ENCODE data around the gene AKNA.
A peak's percentile ranks its signal among the peaks of the same experiment; 100 is the strongest.

AKNA gene

DNA sequence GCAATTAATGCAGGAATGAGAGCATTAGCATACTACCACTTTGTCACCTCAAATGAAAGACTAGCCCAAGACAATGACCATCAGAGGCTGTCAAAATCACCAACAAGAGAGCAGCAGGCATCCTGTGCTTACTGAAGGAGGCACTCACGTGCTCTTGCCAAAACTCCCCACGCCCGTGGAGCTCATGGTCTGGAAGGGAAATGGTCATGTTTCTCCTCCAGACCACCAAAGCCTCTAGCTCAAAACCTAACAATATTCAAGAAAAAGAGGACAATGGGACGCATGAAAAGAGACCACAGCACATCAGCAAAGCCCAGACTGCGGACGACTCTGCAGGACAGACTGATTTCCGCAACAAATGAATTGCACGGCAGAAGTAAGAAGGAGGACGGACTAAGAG lies 12.8 kb downstream of the AKNA start:
- no peak for DNase-seq
- no peak for ATAC-seq

DNA sequence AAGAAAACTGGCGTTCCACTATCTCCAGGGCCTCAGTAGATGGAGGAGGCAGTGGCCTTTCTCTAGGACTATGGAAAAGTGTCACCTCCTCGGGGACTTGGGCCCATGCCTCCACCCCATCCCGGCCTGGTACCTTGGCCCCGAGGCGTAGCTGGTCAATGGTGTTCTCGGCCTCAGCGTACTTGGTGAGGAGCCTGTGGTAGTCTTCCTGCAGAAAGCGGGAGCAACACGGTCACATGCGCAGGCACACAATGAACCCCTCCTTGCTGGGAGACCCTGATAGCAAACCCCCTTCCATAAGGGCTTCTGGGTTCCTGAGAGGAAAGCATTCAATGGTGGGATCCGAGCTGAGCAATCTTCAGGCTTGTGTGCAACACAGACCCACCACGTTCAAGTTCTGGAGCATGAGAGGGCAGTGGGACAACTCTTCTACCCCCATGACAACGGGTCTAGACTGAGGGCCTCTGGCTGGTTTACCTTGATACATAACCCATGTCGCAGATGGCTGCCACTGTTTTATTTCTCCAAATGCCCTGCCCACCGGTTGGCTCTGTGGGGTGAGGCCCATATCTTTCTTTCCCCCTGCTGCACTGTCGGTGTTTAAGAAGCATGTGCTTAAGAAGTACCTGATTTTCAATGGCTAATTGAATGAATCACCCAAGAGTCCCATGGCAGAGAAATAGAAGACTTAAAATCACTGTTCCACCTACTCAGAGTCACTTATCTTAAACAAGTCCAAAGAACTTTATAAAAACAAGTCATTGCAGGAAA lies 13.6 kb downstream of the AKNA start:
- ATAC-seq (no peak), DNase-seq (no peak)

DNA sequence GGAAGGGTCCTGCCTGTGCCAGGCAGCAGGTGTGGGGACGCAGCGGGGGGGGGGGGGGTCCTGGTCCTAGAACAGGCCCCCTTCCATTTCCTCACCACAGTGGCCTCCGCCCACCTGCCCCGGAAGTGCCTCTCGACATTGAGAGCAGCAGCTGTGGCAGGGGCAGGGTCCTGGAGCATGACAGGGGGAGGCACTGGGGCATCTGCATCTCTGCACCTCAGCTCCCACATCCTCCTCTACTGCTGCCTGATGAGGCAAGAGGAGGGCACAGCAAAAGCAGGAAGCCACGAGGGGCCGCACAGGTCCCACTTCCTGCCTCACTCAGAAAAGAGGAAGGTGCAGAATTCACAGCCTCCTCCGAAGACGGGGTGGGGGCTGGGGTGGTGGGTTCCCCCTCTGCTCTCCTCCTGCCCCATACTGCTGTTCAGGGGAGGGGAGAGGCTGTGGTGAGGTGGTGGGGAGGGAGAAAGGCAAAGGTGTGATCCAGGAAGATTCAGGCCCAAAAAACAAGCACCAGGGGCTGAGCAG lies 14.8 kb downstream of the AKNA start:
- ATAC-seq (peak; percentile 91), DNase-seq (peak; percentile 86)

DNA sequence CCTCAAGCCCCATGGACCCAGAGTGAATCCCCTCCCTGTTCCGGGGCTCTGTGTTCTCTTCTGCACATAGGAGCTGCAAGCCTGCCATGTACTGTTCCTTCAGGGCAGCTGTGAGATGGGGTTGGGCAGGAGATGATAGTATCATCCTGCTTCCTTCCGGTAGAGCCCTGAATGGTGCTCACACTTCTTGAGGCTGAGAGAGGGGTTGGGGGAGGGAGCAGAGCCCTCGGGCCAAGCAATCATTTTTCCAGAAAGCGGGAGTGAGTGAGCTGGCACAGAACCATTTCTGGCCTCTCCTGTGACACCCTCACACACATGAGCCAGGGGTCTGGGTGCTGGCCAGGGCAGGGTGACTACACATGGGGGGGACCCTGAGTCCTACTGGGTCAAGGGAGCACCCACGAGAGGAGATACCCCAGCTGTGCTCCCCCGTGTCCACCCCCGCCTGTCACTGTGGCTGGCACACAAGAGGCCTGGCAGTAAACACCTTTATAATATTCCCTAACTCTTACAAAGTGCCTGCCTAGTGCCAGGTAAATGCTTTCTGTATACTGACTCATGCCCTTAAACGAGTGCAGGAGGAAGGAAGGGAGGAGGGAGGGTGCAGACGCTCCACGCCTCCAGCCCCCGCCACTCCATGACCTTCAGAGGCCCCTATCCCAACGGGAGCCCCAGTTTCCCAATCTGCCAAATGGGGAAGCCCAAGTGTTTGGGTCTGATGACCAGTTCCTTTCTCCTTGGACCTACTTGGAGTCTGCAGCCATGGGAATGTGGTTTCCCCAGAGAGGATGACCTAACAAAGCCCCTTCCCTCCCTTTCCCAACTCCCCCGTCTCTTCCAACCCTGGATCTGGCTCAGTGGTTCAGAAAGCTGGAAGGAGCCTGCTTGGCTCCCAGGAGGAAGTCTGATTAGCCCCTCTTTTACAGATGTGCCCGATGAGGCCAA lies 15.5 kb downstream of the AKNA start:
- DNase-seq = peak; percentile 57
- ATAC-seq = peak; percentile 49

DNA sequence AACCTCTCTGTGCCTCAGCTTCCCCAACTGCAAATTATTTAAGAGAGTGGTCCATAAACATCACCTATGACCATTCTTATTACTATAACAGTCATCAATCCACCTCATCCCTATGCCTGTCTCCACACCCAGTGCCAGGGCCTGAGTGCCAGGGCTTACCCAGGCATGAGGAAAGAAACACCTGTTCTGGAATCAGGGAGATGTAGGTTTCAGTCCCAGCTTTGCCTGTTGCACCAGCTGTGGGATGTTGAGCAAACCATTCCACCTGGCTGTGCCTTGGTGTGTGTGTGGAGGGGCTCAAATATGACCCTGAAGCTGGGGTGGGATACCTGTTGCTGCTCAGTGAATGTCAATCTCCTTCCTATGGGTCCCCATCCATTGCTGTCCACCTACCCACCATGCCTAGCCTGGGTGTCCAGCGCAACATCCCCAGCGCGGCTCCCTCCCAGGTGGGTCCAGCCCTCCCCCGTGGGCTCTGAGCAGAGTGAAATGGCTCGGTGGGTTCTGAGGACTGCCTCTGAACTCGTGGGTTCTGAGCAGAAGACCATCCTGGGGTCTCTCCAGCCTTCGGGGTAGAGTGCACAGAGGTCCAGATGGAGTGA lies 16.3 kb downstream of the AKNA start:
- DNase-seq (no peak), ATAC-seq (no peak)

DNA sequence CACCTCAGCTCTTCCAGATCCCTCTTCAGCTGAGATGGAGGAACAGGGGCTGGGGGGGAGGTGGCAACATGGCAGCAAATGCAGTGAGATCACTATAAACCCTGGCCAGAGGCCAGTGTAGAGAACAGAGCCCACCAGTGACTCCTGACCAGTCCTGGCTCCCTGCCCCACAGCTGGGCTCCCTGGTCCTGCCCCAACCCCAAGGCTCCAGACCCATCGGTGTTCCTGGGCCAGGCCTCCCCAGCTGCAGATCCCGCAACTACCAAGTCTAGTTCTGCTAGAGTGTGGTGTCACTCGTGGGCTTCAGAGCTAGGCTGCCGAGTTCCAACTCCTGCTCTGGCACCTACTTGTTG lies 16.8 kb downstream of the AKNA start:
- DNase-seq (no peak), ATAC-seq (no peak)

DNA sequence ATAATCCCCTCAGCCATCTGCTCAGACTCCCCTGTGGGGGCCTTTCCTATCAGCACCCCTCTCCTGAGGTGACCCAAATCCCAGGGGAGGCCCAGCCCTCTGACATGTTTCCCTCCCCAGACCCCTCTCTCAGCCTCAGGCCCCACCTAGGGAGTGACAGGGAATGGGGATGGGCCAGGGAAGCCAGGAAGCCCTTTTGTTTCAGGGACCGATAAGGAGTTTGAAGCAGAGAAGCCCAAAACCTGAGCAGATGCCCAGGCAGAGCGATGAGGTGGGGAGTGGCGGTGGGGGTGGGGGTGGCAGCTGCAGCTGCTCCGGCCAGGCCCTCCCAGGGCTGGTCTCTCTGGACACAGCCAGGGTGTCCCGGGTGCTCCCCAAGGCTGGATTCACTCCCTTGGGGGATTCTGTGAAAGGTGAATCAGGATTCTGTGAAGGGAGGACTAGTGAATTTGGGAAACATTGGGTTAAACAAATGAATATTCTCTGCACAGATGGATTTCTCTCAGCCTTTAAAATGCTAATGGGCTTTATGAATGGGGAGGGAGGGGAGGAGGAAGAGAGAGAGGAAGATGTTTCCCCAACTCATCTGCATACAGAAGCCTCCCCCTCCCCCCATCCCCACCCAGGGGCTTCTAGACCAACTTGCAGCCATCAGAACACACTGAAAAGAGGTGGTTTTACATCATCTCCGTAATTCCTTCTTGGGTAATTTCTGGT lies 17.4 kb downstream of the AKNA start:
- ATAC-seq = no peak
- DNase-seq = no peak

DNA sequence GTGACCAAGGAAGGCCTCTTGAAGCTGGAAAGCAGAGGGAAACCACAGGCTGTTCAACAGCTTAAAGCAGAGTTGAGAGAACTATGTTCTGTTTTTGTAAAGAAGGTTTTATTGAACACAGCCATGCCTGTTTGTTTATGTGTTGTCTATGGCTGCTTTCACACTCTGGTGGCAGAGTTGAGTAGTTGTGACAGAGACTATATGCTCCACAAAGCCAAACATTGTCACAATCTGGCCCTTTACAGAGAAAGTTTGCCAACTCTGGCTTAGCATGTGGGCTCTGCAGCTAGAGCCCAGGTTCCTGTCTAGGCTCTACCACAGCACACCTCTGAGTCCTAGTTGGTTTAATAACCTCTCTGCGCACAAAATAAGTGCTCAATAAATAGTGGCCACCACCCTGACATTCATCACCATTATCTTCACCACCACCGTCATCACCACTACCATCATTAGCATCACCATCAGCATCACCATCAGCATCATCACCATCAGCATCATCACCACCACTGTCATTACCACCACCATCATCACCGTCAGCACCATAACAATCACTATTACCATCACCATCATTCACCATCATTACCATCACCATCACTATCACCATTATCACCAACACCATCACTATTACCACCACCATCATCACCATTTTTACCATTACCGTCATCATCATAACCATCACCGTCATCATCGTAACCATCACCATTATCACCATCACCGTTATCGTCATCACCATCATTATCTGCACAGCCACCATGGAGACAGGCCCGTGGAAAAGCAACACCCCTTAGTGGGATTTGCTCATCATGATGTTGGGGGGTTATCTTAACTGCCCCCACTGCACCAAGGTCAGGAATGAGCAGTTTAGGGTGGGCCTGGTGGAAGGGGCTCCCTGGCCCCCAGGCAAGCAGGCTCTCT lies 18.3 kb downstream of the AKNA start:
- ATAC-seq (no peak), DNase-seq (no peak)

DNA sequence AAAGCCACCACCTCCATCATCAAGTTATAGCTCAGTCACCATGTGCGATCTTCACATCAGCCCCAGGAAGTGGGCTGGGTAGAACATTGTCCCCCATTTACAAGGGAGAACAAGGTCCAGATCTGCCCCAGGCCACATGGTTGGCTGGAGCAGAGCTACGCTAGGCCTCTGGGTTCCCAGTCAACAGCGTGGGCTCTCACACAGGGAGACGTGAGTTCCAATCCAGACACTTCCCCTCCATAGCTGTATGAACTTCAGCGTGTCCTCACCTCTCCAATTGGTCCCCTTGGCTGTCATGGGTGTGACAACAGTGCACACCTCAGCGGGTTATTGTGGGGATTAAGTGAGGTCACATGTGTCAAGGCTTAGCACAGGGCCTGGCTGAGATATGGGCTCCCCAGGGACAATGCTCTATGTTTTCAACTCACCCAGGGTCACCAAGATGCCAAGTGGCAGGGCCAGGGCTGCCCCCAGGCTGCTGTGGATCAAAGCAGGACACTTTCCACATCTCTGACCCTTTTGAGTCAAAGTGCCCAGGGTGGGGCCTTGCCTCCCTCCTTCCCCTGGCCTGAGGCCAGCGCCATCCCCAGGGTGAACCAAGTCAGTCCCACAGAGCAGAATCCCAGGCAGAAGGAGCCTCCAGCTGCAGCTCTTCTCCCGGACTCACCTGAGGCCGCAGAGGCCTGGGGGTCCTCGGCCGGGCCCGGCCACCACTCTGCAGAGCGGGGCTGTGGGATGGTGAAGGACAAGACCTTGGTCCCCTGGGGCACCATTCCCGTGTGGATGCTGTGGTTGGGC lies 19.8 kb downstream of the AKNA start:
- DNase-seq (no peak), ATAC-seq (no peak)

DNA sequence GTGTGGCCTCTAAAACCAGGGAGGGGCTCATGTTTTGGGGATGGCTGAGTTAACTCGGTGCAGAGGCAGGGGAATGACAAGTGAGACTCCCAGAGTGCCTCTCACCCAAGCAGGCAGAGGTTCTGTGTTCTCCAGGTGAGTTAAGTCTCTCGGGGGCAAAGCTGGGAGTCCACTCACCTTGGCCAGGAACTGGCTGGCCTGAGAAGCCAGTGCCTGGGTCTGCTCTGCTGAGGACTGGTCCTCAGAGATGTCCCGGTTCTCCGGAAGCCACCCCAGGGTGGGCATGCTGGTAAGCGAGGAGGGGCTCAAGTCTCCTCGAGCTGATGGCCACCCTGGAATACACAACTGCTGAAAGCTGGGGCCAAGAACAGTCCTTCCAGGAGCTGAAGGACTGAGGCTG lies 20.4 kb downstream of the AKNA start:
- ATAC-seq (no peak), DNase-seq (no peak)

DNA sequence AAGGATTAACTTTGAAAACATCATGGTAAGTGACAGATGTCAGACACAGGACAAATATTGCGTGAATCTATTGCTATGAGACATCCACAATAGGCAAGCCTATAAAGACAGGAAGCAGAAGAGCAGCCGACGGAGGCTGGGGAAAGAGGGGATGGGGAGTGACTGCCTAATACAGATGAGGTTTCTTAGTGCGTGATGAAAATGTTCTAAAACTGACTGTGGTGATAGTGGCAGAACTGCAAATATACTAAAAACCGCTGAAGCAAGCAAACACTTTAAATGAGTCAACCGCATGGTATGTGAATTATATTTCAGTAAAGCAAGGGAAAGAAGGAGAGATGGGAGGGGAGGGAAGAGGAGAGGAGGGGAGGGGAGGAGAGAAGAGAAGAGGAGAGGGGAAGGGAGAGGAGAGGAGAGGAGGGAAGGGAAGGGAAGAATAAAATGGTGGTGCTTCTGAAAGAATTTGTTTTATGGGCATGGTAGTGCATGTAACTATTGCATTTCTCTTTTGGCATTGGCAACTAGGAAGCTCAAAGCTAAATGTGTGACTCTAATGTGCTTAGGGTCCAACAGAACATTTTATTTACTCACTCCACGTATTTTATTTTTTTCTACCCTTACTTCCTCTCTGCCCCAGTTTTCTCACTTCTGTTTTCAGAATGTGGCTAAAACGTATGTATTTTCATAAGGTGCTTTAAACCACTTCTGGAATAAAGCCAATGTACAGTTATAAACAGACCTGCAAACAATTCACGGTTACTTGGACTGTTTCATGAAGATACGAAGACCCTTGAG lies 21.3 kb downstream of the AKNA start:
- DNase-seq (no peak), ATAC-seq (peak; percentile 62)

DNA sequence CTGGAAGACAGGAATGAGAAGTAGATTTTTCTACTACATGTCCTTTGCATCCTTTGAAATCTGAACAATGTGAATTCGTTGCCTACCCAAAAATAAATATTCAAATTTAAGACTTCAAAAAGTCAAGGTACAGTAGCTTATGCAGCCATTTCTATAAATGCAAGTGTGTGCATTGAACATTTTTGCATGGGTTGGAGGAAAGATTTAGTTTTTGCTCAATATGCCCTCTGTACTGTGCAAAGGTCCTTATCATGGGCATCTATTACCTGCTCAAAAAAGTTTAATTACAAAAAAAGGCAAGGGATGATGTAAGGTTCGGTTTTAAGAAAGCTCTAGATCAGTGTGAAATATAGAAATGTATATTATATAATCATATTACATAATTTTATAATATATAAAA lies 22.6 kb downstream of the AKNA start:
- DNase-seq (no peak), ATAC-seq (no peak)

DNA sequence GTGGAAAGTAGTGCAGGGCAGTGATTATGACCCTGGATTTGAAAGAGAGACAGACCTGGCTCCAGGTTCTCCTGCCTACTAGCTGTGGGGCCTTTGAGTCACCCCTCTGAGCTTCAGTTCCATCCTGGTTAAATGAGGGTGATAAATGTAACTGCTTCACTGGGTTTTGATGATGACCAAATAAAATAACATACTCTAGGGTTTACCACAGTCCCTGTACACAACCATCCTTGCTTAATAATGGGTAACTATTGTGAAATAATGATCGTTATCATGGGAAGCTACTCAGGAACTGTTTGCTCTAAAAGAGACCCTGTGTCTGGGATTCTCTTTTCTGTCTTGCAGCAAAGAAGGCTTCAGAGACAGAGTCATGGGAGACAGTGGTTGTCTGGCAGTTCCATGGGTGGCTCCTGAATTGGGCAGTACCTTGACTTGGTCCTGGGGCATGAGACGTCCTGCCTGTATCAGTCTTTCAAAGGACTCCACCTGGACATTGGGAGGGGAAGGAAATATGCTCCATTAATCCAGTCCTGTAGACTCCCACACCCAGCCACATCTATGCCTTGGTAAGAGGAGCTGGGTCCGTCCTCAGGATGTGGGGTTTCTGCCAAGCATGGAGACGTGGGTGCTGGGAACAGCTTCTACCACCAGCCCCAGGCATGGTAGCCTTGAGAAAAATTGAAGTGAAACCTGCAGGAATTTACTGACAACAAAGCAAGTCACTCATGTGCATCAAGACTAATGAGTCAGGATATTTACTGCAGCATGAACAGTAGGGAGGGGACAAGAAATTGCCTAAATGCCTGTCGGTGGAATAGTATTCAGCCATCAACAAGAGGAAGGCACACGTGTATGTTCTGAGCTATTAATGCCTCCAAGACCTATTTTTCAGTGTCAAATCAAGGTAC lies 23.4 kb downstream of the AKNA start:
- ATAC-seq = peak; percentile 45

DNA sequence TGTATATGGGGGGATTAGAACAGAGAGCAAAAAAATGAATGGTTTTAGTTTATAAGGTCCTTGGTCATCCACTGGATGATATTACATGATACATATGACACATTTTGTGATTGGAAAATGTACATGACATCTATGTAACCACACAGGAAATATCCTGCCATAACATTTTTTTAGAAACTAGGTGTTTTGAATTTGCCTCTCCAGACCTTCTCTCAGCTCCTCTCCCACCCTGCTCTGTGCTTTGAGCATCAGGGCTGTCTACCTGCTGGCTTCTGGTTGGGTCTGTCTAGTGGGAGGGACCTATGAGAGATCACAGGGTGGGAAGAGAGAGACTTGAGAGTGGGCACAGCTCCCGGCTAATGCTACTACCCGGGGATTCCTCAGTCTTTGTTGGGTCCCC lies 24.4 kb downstream of the AKNA start:
- DNase-seq = no peak
- ATAC-seq = peak; percentile 75

More for the DNA sequence above, 23.4 kb downstream of the AKNA start:
- DNase-seq = no peak

DNA sequence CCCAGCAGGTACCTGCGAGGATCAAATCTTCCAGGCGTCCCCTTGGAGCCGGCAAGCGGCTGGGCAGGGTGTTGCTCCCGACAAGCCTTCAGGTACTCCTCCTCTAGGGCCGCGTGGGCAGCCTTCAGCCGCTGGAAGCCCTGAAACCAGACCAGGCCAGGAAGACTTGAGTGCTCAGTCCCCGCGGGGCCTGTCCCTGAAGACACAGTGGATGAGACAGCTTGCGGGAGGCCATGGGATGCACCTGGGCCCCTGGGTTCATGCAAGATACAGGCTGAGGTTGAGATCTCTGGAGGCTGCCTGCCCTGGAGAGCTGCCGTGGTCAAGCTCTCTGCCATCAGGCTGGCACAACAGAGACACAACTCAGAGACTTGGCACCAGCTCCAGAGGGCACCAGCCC lies 25.4 kb downstream of the AKNA start:
- no peak for DNase-seq
- ATAC-seq = no peak

DNA sequence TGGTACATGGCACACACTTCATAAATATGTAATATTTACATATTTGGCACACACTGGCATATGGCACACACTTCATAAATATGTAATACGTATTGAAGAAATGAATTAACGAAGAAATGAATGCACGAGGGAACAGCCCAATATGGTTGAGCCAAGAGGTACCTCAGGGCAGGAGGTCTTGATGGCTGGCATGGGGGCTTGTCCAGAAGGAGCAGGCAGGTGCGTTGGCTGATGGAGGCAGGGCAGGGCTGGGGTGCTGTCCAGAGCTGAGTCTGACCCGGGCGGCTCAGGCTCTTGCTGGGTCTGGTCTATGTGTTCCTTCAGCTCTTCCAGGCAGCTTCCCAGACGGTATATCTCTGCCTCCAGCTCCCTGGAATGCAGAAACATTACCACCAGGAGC lies 26.2 kb downstream of the AKNA start:
- ATAC-seq (no peak), DNase-seq (no peak)

DNA sequence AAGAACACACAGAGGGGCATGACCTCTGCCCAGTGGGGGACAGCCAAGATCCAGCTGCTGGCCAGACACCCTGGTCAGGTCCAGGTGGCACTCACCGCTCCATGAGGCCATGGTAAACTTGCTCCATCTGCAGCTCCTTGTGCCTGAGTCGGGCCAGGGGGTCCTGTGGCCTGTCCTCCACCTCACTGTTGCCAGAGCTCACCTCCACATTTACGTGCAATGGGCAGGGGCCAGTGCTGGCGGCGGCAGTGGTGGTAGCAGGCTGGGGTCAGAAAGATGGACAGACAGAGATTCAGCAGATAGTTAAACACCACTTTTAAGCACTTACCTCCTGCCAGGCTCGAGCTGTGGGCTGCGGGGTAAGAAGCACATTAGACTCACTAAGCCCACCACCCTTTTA lies 28.0 kb downstream of the AKNA start:
- DNase-seq = no peak
- no peak for ATAC-seq

DNA sequence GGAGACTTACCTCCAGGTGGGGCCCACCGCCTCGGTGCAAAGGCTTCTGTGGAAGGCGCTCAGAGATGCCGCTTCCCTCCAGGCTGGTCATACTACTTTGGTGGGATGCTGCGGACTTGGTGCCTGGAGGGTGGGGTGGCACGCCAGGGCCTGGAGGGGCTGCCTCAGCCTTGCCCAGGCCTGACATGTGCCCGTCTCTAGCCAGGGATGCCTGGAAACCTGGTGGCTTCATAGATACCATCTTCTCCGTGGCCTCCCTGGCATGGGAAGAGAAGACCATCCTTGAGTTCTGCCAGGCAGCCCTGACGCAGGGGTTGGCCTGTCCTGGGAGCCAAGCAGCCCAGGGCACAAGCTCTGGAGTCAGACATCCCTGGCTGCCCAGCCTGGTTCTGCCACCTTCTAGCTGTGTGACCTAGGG lies 29.9 kb downstream of the AKNA start:
- DNase-seq = no peak
- no peak for ATAC-seq
